GM21723 (cell line): Measurements from ENCODE around the gene UBE2U.
A peak's percentile ranks its signal among the peaks of the same experiment; 100 is the strongest.
"Not testable (repeated sequence)": the region's sequence is repeated elsewhere in the genome, so short reads cannot be mapped to it uniquely, and the experiment has no call there.

Source experiments
- ATAC-seq: cut with Tn5 transposase; IDR thresholded peaks from one replicate; pipeline ENCODE4 v1.9.1; 2021; ENCODE audit warnings: mild to moderate bottlenecking, moderate library complexity; ENCODE audit not compliant: unreplicated experiment

UBE2U gene

GRCh38 chr1:64235910-64236309 is 32.5 kb downstream of the UBE2U start:
- no peak for ATAC-seq

- ATAC-seq: no peak
Observed at GRCh38 chr1:64236541-64236954, 33.1 kb downstream of the UBE2U start.

GRCh38 chr1:64239519-64239918 is 36.1 kb downstream of the UBE2U start:
- ATAC-seq: not testable (repeated sequence)

DNA sequence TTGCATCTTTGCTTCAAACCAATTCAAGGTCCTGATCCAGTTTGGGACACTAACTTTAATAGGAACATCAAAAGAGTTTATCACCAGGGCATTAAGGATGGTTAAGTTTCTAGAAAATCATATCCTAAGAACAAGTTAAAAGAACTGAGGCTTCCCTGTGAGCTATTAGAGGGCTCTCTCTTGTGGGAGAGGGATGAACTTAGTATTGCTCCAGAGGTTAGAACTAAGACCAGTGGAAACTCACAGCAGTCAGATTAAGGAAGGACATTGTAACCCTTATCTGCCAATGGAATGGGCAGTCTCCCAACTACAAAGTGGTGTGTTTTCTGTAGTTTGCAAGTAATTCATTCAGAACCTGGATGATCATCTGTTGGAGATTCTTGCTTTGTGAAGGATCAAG is 36.8 kb downstream of the UBE2U start:
- ATAC-seq: no peak

DNA sequence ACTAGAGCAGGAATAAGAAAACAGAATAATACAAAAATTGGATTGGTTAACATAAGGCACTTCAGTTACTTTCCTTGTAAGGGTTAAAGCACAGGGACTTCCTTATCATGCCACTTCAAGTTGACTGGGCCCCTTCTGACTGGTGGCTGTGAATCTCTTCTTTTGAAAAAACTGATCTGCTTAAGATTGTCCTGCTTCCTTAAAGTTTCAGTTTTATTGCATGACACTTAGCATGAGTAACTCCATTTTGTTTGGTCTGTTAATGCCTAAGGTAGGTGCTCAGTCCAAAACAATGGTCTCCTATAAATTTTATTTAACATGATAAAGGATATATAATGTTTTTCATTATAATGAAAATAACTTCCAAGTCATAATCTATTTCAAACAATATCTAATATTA is 37.6 kb downstream of the UBE2U start:
- no peak for ATAC-seq

- ATAC-seq: no peak
Observed at GRCh38 chr1:64242895-64243756, 39.7 kb downstream of the UBE2U start.

DNA sequence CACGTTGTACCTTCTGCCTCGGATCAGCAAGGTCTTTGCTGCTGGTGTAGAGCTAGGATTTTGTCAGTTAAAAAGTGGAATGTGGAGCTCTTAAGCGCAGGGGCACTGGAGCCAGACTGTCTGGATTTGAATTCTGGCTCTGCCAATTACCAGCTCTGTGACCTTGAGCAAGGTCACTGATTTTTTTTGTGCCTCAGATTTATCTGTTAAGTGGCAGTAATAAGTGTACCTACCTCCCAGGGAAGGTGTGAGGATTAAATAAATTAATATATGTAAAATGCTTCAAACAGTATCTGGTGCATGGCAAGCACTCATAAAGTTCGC is 40.3 kb downstream of the UBE2U start:
- no peak for ATAC-seq

GRCh38 chr1:64245495-64245894 is 42.1 kb downstream of the UBE2U start:
- no peak for ATAC-seq

GRCh38 chr1:64246294-64246917 is 43.0 kb downstream of the UBE2U start:
- no peak for ATAC-seq

GRCh38 chr1:64248065-64248464 is 44.6 kb downstream of the UBE2U start:
- no peak for ATAC-seq

DNA sequence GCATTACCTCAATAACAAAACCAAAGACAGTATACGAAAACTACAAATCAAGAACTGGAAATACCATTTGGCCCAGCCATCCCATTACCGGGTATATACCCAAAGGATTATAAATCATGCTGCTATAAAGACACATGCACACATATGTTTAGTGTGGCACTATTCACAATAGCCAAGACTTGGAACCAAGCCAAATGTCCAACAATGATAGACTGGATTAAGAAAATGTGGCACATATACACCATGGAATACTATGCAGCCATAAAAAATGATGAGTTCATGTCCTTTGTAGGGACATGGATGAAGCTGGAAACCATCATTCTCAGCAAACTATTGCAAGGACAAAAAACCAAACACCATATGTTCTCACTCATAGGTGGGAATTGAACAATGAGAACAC is 47.0 kb downstream of the UBE2U start:
- not testable (repeated sequence) for ATAC-seq

- ATAC-seq: no peak
Observed at GRCh38 chr1:64251971-64252370, 48.5 kb downstream of the UBE2U start.

DNA sequence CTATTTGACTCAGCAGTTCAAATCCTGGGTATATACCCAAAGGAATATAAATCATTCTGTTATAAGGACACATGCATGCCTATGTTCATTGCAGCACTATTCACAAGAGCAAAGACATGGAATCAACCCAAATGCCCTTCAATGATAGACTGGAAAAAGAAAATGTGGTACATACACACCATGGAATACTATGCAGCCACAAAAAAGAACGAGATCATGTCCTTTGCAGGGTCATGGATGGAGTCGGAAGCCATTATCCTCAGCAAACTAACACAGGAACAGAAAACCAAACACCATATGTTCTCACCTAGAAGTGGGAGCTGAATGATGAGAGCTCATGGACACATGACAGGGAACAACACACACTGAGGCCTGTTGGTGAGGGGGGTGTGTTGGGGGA is 53.8 kb downstream of the UBE2U start:
- ATAC-seq: not testable (repeated sequence)

- not testable (repeated sequence) for ATAC-seq
Observed at GRCh38 chr1:64258444-64258843, 55.0 kb downstream of the UBE2U start.

- ATAC-seq: no peak
Observed at GRCh38 chr1:64263335-64263734, 59.9 kb downstream of the UBE2U start.

- ATAC-seq: no peak
Observed at GRCh38 chr1:64263856-64264255, 60.4 kb downstream of the UBE2U start.

GRCh38 chr1:64265141-64265540 is 61.7 kb downstream of the UBE2U start:
- no peak for ATAC-seq

DNA sequence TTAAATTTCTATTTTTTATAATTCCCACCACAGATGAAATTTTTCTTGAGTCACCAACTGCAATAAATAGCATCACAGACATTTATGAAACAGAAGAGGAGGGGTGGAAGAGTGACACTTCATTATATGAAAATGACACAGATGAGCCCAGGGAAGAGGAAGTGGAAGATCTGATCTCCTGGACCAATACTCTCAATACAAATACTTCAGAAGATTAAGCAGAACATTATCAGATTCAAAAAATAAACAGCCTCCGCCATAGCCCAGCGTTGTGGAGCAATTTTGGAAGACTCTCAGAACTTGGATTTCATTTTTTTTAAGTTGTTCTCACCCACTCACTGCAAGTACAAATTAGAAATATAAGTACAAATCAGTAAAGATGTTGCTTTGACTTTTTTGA is 63.6 kb downstream of the UBE2U start:
- no peak for ATAC-seq

GRCh38 chr1:64268653-64269557 is 65.5 kb downstream of the UBE2U start:
- peak; percentile 77 for ATAC-seq

DNA sequence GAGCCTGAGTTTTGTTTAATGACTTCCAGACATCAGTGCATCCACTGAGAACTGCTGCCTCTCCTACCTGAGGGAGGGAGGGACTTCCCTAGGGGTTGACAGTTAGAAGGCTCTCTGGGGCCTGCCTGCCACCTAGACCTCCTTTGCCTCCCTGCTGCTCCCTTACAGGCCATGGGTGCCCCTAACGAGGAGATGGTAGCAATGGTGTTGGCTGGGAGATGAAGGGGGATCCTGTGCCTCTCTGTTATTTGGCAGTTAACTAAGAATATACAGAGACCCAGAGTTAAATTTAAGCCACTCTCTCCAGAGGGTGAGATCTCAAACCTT is 66.1 kb downstream of the UBE2U start:
- peak; percentile 16 for ATAC-seq

DNA sequence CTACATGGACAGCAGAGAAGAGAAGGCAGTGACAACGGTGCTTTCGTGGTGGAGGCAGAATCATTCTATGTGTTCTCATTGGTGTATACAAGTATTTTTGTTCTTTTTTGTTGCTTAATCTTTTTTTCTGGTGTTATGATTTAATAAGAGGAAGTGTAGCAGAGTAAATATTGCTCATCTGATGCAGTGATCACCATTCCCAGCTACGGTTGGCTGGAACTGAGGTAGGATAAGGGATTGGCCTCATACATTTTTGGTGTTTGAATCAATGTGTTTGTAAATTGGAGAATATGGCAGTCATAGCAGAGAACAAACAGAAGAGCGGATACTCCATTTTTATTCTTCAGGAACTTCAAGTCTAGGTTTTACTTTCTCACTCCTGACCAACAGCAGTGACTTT is 76.6 kb downstream of the UBE2U start:
- no peak for ATAC-seq

DNA sequence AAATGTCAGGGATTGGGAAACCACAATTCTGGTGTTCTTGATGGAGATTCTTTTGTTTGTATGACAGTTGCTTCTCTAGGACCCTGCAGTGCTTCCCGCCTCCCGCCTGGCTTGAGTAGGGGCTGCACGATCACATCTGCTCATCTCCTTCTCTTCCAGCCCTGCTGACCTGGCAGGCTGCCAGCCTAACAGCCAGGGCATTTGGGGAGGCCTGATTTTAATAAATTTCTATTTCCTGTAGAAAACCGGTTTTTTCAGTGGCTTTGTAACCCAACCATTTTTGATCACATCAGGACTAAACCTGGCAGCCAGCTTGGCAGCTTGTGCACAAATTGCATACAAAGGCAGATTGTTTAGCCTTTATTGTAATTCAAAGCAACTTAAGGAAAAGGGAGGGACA is 78.9 kb downstream of the UBE2U start:
- no peak for ATAC-seq
